ENCODE data around the gene STYXL2.

STYXL2 gene

DNA sequence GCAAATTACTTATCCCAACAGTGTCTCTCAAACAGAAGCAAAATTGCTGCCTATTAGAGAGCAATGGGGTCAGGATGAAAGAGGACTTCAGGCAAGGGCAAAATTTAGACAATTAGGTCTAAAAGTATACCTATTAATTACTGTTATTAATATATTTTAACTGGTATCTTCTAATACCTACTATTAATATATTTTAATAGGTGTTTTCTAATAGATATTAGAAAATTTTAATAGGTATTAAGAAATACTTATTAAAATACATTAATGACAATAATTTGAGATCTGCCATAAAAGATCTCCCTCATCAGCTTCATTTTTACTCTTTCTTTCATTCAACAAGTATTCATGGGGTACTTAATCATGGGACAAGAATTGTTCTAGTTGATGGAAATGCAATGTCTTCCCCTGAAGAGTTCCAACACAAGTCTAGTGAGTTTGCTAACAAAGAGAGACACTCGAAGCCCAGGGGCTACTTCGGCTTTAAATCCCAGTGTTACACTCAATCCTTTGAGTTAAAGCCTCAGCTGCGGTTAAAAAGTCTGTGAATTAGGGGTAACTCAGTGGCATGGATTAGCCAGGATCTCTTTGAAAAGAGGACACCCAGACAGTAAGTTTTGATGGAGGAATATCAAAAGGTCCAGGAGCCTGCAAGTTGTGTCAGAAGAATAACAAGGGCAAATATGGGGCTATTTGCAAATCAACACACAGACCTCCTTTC is 44.1 kb downstream of the STYXL2 start:
- no peak for DNase-seq (ENCODE audit: low read depth)
- no peak overlapping the region for H3K4me3 ChIP-seq (ENCODE audit: low read depth, low read length)
- TF ChIP-seq MAX (IDR thresholded peaks at IDR 0.05; ENCODE audit: low read depth, low read length), result no peak
- no peak for TF ChIP-seq POLR2A (IDR thresholded peaks at IDR 0.05; ENCODE audit: extremely low read depth, insufficient read length)
- TF ChIP-seq, protein P1, sequence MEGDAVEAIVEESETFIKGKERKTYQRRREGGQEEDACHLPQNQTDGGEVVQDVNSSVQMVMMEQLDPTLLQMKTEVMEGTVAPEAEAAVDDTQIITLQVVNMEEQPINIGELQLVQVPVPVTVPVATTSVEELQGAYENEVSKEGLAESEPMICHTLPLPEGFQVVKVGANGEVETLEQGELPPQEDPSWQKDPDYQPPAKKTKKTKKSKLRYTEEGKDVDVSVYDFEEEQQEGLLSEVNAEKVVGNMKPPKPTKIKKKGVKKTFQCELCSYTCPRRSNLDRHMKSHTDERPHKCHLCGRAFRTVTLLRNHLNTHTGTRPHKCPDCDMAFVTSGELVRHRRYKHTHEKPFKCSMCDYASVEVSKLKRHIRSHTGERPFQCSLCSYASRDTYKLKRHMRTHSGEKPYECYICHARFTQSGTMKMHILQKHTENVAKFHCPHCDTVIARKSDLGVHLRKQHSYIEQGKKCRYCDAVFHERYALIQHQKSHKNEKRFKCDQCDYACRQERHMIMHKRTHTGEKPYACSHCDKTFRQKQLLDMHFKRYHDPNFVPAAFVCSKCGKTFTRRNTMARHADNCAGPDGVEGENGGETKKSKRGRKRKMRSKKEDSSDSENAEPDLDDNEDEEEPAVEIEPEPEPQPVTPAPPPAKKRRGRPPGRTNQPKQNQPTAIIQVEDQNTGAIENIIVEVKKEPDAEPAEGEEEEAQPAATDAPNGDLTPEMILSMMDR (IDR thresholded peaks at IDR 0.05; ENCODE audit: low read depth, low read length), result no peak
- no peak for TF ChIP-seq MYC (IDR thresholded peaks at IDR 0.05; ENCODE audit: low read depth, low read length)

GRCh38 chr1:167138703-167139102 is 44.8 kb downstream of the STYXL2 start:
- no peak overlapping the region for H3K4me3 ChIP-seq (ENCODE audit: low read depth, low read length)
- TF ChIP-seq MYC (IDR thresholded peaks at IDR 0.05; ENCODE audit: low read depth, low read length), result no peak
- TF ChIP-seq, protein P1 (IDR thresholded peaks at IDR 0.05; ENCODE audit: low read depth, low read length), result no peak
- TF ChIP-seq MAX (IDR thresholded peaks at IDR 0.05; ENCODE audit: low read depth, low read length), result no peak
- TF ChIP-seq POLR2A (IDR thresholded peaks at IDR 0.05; ENCODE audit: extremely low read depth, insufficient read length), result no peak
- no peak for DNase-seq (ENCODE audit: low read depth)

- TF ChIP-seq POLR2A (IDR thresholded peaks at IDR 0.05; ENCODE audit: extremely low read depth, insufficient read length) (no peak), MAX (IDR thresholded peaks at IDR 0.05; ENCODE audit: low read depth, low read length) (no peak), MYC (IDR thresholded peaks at IDR 0.05; ENCODE audit: low read depth, low read length) (no peak)
- TF ChIP-seq, protein P1 (IDR thresholded peaks at IDR 0.05; ENCODE audit: low read depth, low read length), result no peak
- DNase-seq (ENCODE audit: low read depth), result no peak
- no peak overlapping the region for H3K4me3 ChIP-seq (ENCODE audit: low read depth, low read length)
Observed at GRCh38 chr1:167141963-167142362, 48.1 kb downstream of the STYXL2 start.
